SK-N-SH treated with all-trans-retinoic acid at 6 μM for 48 hours (cell line): ENCODE data around the gene ANKS6.

Experiments used
- ARNTL ChIP-seq: fragments of 450-650 bp; formaldehyde crosslinking; IDR thresholded peaks from 2 replicates; pipeline ENCODE4 v1.5.0; 2020; ENCODE audit warnings: low read depth, mild to moderate bottlenecking, moderate library complexity, borderline replicate concordance
- GLIS3 ChIP-seq: fragments of 250-450 bp; sonication (Bioruptor Pico); IDR thresholded peaks from 2 replicates; pipeline ENCODE4 v1.5.0; 2020; ENCODE audit warnings: mild to moderate bottlenecking, moderate library complexity
- RARB ChIP-seq: fragments of 250-450 bp; sonication (Bioruptor Pico); IDR thresholded peaks from 2 replicates; pipeline ENCODE4 v1.8.0; 2021; ENCODE audit warnings: mild to moderate bottlenecking, moderate library complexity
- TCF4 ChIP-seq: fragments of 250-450 bp; sonication (Bioruptor Pico); IDR thresholded peaks from 2 replicates; pipeline ENCODE4 v1.8.0; 2021; ENCODE audit warnings: mild to moderate bottlenecking, moderate library complexity, borderline replicate concordance
- ZFP3 ChIP-seq: fragments of 250-450 bp; sonication (Bioruptor Pico); IDR thresholded peaks from 2 replicates; pipeline ENCODE4 v1.5.0; 2020; ENCODE audit warnings: mild to moderate bottlenecking, moderate library complexity
- ZFP30 ChIP-seq: fragments of 450-650 bp; formaldehyde crosslinking; IDR thresholded peaks from 2 replicates; pipeline ENCODE4 v1.5.0; 2022; ENCODE audit warnings: mild to moderate bottlenecking, moderate library complexity
- ZNF70 ChIP-seq: fragments of 450-650 bp; formaldehyde crosslinking; IDR thresholded peaks from 2 replicates; pipeline ENCODE4 v1.5.0; 2020; ENCODE audit warnings: mild to moderate bottlenecking, moderate library complexity
- ZNF8 ChIP-seq: fragments of 450-650 bp; formaldehyde crosslinking; IDR thresholded peaks from 2 replicates; pipeline ENCODE4 v1.5.0; 2020; ENCODE audit warnings: mild to moderate bottlenecking, moderate library complexity
- TF ChIP-seq, protein P1 (sequence below): fragments of 250-450 bp; sonication (Bioruptor Pico); IDR thresholded peaks from 2 replicates; pipeline ENCODE4 v1.5.0; 2020; ENCODE audit warnings: mild to moderate bottlenecking, moderate library complexity
- TF ChIP-seq, protein P2 (sequence below): fragments of 250-450 bp; sonication (Bioruptor Pico); IDR thresholded peaks from 2 replicates; pipeline ENCODE4 v1.8.0; 2020; ENCODE audit warnings: mild to moderate bottlenecking, moderate library complexity, borderline replicate concordance
- TF ChIP-seq, protein P3 (sequence below): fragments of 250-450 bp; sonication (Bioruptor Pico); IDR thresholded peaks from 2 replicates; pipeline ENCODE4 v1.5.1; 2021; ENCODE audit warnings: mild to moderate bottlenecking, moderate library complexity
- TF ChIP-seq, protein P4 (sequence below): fragments of 250-450 bp; sonication (Bioruptor Pico); IDR thresholded peaks from 2 replicates; pipeline ENCODE4 v1.5.1; 2020; ENCODE audit warnings: low read depth, mild to moderate bottlenecking, moderate library complexity

- TF ChIP-seq TCF4 (CRISPR knock-in tag): no peak
- no peak for TF ChIP-seq ARNTL (CRISPR knock-in tag)
- TF ChIP-seq RARB (CRISPR knock-in tag): no peak
- TF ChIP-seq ZNF8: no peak
- TF ChIP-seq ZFP3 (CRISPR knock-in tag): no peak
- TF ChIP-seq, protein P1, sequence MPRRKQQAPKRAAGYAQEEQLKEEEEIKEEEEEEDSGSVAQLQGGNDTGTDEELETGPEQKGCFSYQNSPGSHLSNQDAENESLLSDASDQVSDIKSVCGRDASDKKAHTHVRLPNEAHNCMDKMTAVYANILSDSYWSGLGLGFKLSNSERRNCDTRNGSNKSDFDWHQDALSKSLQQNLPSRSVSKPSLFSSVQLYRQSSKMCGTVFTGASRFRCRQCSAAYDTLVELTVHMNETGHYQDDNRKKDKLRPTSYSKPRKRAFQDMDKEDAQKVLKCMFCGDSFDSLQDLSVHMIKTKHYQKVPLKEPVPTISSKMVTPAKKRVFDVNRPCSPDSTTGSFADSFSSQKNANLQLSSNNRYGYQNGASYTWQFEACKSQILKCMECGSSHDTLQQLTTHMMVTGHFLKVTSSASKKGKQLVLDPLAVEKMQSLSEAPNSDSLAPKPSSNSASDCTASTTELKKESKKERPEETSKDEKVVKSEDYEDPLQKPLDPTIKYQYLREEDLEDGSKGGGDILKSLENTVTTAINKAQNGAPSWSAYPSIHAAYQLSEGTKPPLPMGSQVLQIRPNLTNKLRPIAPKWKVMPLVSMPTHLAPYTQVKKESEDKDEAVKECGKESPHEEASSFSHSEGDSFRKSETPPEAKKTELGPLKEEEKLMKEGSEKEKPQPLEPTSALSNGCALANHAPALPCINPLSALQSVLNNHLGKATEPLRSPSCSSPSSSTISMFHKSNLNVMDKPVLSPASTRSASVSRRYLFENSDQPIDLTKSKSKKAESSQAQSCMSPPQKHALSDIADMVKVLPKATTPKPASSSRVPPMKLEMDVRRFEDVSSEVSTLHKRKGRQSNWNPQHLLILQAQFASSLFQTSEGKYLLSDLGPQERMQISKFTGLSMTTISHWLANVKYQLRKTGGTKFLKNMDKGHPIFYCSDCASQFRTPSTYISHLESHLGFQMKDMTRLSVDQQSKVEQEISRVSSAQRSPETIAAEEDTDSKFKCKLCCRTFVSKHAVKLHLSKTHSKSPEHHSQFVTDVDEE (CRISPR knock-in tag): no peak
- TF ChIP-seq, protein P2, sequence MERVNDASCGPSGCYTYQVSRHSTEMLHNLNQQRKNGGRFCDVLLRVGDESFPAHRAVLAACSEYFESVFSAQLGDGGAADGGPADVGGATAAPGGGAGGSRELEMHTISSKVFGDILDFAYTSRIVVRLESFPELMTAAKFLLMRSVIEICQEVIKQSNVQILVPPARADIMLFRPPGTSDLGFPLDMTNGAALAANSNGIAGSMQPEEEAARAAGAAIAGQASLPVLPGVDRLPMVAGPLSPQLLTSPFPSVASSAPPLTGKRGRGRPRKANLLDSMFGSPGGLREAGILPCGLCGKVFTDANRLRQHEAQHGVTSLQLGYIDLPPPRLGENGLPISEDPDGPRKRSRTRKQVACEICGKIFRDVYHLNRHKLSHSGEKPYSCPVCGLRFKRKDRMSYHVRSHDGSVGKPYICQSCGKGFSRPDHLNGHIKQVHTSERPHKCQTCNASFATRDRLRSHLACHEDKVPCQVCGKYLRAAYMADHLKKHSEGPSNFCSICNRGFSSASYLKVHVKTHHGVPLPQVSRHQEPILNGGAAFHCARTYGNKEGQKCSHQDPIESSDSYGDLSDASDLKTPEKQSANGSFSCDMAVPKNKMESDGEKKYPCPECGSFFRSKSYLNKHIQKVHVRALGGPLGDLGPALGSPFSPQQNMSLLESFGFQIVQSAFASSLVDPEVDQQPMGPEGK (CRISPR knock-in tag): no peak
- TF ChIP-seq ZFP30 (CRISPR knock-in tag): no peak
- TF ChIP-seq GLIS3: no peak
- TF ChIP-seq, protein P3, sequence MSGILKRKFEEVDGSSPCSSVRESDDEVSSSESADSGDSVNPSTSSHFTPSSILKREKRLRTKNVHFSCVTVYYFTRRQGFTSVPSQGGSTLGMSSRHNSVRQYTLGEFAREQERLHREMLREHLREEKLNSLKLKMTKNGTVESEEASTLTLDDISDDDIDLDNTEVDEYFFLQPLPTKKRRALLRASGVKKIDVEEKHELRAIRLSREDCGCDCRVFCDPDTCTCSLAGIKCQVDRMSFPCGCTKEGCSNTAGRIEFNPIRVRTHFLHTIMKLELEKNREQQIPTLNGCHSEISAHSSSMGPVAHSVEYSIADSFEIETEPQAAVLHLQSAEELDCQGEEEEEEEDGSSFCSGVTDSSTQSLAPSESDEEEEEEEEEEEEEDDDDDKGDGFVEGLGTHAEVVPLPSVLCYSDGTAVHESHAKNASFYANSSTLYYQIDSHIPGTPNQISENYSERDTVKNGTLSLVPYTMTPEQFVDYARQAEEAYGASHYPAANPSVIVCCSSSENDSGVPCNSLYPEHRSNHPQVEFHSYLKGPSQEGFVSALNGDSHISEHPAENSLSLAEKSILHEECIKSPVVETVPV (CRISPR knock-in tag): no peak
- TF ChIP-seq, protein P4, sequence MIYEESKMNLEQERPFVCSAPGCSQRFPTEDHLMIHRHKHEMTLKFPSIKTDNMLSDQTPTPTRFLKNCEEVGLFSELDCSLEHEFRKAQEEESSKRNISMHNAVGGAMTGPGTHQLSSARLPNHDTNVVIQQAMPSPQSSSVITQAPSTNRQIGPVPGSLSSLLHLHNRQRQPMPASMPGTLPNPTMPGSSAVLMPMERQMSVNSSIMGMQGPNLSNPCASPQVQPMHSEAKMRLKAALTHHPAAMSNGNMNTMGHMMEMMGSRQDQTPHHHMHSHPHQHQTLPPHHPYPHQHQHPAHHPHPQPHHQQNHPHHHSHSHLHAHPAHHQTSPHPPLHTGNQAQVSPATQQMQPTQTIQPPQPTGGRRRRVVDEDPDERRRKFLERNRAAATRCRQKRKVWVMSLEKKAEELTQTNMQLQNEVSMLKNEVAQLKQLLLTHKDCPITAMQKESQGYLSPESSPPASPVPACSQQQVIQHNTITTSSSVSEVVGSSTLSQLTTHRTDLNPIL (CRISPR knock-in tag): no peak
- no peak for TF ChIP-seq ZNF70
These were observed 34.2 kb upstream of the ANKS6 start for GRCh38 chr9:98830554-98830953.
